Measurements from ENCODE around the gene RBM47.

The RBM47 gene

DNA sequence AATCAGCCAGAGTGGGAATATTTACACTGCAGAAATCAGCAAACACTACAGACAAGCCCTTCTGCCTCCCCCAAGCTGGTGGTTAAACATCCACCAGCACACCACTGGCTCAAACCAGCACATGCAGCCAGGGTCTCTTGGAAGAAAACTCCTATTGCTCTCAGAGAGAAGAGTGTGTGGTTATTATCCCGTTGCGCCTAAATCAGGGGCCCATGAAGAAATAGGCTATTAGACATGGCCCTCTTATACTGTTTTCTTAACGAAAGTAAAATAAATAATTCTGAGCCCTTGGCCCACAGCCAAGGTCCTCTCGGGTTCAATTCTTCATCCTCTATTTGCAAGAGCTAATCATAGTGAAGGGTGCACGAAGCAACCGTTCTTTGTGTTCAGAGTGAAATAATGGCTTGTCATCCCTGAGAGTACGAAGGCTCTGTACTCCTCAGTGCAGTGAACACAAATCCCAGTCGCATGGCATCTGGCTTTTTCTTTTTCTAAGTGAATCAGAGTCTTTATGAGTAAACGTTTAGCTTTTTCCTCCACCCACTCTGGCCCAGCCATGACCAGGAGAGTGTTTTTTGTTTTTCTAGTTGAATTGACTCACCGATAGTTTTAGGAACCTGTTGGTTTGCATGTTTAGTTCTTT, 33.4 kb upstream of the RBM47 start:
- DNase-seq (ENCODE audit: low read depth), result peak; percentile 29
- TF ChIP-seq, protein P1, sequence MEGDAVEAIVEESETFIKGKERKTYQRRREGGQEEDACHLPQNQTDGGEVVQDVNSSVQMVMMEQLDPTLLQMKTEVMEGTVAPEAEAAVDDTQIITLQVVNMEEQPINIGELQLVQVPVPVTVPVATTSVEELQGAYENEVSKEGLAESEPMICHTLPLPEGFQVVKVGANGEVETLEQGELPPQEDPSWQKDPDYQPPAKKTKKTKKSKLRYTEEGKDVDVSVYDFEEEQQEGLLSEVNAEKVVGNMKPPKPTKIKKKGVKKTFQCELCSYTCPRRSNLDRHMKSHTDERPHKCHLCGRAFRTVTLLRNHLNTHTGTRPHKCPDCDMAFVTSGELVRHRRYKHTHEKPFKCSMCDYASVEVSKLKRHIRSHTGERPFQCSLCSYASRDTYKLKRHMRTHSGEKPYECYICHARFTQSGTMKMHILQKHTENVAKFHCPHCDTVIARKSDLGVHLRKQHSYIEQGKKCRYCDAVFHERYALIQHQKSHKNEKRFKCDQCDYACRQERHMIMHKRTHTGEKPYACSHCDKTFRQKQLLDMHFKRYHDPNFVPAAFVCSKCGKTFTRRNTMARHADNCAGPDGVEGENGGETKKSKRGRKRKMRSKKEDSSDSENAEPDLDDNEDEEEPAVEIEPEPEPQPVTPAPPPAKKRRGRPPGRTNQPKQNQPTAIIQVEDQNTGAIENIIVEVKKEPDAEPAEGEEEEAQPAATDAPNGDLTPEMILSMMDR (IDR thresholded peaks at IDR 0.05; ENCODE audit: low read depth, low read length, missing control alignments), result no peak
- in situ Hi-C loops (cut with HindIII; ENCODE audit: low sequenced_read_pairs), result no loop called here
- H3K4me3 ChIP-seq (ENCODE audit: low read depth, low read length), result no peak overlapping the region

DNA sequence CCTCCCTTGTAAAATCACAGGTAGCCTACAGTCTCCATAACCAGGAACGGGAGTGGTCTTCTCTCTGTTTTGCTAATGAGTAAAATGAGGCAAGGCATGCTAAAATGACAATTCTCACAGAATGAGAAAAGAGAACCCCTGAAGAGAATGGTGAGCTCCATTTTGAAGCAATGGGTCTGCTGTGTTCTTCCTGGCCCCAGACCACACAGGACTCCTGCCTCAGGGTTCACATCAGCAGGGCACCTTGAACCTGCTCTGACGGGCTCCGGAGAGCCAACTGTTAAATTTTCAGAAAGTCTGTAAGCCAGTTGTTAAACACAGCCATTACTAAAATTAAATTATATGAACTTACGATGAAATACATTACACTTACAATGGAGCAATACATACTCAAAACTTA, 32.1 kb upstream of the RBM47 start:
- no peak for DNase-seq (ENCODE audit: low read depth)
- TF ChIP-seq, protein P1 (IDR thresholded peaks at IDR 0.05; ENCODE audit: low read depth, low read length, missing control alignments), result no peak

DNA sequence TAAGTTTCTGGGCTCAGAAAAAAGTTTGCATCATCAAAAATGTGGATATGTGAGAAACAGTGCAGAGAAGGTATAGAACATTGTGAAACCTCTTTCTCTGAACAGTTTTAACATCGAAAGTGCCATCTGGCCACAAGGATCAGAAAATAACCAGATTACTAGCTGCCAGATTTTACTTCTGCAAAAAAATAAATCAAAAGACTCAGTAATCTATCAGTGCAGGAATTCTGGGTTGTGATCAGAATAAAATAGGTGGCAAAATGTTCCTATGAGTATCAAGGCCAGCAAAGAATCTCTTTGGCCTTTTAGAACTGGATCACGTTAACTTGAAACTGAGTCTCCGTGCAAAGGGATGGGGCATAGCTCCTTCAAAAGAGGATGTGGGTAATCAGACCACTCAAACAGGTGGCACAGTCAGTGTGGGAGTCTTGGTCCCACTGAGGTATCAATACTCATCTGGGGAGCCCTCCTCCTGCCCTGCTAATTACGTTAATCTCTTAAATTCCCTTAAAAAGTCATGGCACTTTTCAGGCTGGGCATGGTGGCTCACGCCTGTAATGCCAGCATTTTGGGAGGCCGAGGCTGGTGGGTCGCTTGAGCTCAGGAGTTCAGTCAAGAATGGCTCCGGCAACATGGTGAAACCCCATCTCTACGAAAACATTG, 26.7 kb upstream of the RBM47 start:
- in situ Hi-C loops (cut with HindIII; ENCODE audit: low sequenced_read_pairs), result no loop called here
- H3K4me3 ChIP-seq (ENCODE audit: low read depth, low read length), result no peak overlapping the region
- no peak for DNase-seq (ENCODE audit: low read depth)
- TF ChIP-seq, protein P1 (IDR thresholded peaks at IDR 0.05; ENCODE audit: low read depth, low read length, missing control alignments), result no peak

More for the DNA sequence above, 32.1 kb upstream of the RBM47 start:
- no peak overlapping the region for H3K4me3 ChIP-seq (ENCODE audit: low read depth, low read length)
- in situ Hi-C loops (cut with HindIII; ENCODE audit: low sequenced_read_pairs), result no loop called here

DNA sequence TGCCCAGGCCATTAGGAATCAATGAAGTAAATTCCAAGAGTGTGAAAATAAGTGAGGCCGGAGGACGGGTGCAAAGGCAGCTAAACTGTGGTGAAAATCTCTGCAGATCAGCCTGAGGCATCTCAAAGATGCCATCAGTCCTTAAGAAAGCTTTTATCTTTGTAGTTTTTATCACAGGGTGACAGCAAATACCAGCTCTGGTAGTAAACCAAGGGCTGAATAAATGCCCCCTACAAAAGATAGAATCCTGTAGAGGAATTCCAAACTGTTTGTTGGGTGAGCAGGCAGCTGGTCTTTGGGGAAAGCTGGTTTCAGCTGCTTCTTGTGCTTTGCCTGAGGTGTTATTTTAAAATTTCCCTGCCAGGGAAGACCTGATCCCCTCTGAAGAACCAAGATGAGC, 21.6 kb upstream of the RBM47 start:
- no peak for DNase-seq (ENCODE audit: low read depth)
- TF ChIP-seq, protein P1 (IDR thresholded peaks at IDR 0.05; ENCODE audit: low read depth, low read length, missing control alignments), result no peak
- in situ Hi-C loops (cut with HindIII; ENCODE audit: low sequenced_read_pairs), result no loop called here
- H3K4me3 ChIP-seq (ENCODE audit: low read depth, low read length), result no peak overlapping the region

DNA sequence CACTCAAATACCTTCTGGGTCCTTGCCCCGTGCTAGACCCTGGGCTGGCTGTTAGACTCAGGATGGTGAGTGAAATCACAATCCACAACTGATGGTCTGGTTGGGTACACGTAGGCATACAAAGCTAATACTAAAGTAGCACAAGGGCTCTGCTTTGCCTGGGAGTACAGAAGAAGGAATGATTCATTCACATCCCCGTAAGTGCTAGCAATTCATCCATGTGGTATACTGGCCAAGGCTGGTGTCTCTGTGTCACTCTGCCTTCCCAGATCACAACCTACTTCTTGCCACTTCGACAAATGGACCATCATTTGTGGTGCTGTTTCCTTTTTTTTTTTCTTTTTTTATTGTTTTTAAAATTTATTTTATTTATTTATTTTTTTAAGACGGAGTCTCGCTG, 19.7 kb upstream of the RBM47 start:
- no peak overlapping the region for H3K4me3 ChIP-seq (ENCODE audit: low read depth, low read length)
- in situ Hi-C loops (cut with HindIII; ENCODE audit: low sequenced_read_pairs), result no loop called here
- no peak for DNase-seq (ENCODE audit: low read depth)
- TF ChIP-seq, protein P1 (IDR thresholded peaks at IDR 0.05; ENCODE audit: low read depth, low read length, missing control alignments), result no peak

DNA sequence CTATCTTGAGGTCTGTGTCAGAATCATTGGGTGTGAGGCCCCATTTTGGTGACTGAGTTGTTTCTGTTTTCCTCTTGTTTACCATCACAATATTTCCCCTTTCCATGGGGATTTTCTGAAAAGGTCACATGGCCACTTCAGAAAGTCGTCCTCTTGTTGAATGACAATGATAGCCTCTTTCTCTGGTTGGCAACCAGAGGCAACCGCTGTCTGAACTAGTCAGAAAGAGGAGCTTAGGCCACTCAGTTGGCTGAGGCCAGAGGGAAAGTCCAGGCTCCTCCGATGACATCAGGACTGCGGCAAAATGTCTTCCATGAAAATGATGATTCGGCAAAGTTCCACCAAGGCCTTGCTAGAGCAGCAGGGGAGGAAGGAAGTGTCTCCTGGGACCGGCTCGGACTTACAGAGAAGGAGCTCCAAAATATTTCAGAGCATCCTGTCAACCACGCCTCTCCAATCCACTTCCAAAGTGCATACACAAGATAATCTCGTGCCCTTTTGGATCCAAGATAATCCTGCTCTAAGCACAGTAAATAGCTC, 19.1 kb upstream of the RBM47 start:
- no peak overlapping the region for H3K4me3 ChIP-seq (ENCODE audit: low read depth, low read length)
- TF ChIP-seq, protein P1 (IDR thresholded peaks at IDR 0.05; ENCODE audit: low read depth, low read length, missing control alignments), result no peak
- in situ Hi-C loops (cut with HindIII; ENCODE audit: low sequenced_read_pairs), result no loop called here
- no peak for DNase-seq (ENCODE audit: low read depth)

All from astrocyte of the cerebellum (primary cell).